ENCODE measurements around the gene SERPINB1. TPM values are rescaled to one million over a fixed set of nuclear protein-coding genes. Genes with fewer than 3 reads are reported as not detected.

The SERPINB1 gene
- total and polyA plus RNA-seq, 10 of the 15 experiments (the other 5 are each of a cell fraction or from before 2014, with no cell fraction given): 0.45 to 2.4 (median 0.83) TPM

DNA sequence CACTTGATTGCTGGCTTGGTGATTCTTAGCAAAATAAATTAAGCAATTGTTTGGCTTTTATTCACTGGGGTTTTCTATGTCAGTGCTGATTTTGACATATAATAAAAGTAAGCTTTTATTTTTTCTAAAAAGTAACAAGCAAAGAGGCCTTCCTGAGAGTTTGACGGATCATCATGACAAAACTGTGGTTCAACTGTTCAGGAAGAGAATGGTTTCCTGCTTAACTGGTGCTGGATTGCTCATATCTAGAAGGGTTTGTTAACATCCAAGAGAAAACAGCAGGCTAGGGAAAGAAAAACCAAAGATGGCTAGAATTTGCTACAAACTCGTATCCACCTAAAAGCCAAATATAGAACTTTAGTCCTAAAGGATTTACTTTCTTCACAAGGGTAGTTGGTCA is 21.2 kb downstream of the SERPINB1 start:
- Histone ChIP-seq H3K36me3 (ENCODE audit: control insufficient read depth in 2 of 2, insufficient read depth in 2 of 2, low read length in 1 of 2) (no peaks in the 10 kb centered on the region), H3K79me2 (ENCODE audit: control insufficient read depth, insufficient read depth, low read length) (no peaks in the 10 kb centered on the region), H2AFZ (ENCODE audit: control insufficient read depth, low read depth, low read length) (no peak overlapping the region), H3K9ac (ENCODE audit: control insufficient read depth, insufficient read depth, low read length) (no peak overlapping the region), H3K27ac (ENCODE audit: control insufficient read depth, insufficient read depth) (no peak overlapping the region), H3K4me3 (no peak overlapping the region), H3K4me1 (ENCODE audit: control insufficient read depth, insufficient read depth, low read length) (no peaks in the 10 kb centered on the region), H4K20me1 (ENCODE audit: control insufficient read depth, insufficient read depth) (no peaks in the 10 kb centered on the region), H3K27me3 (replicated peaks in 1 of 2; ENCODE audit: control insufficient read depth in 2 of 2, insufficient read depth in 2 of 2, low read length in 1 of 2) (peaks cover 1 to 8% of the 10 kb centered on the region in 2 experiments; a peak in 2 of 4 replicates), H3K9me3 (replicated peaks; ENCODE audit: control insufficient read depth, insufficient read depth, low read length) (peaks cover 6% of the 10 kb centered on the region), H3K4me2 (ENCODE audit: control insufficient read depth, insufficient read depth) (no peak overlapping the region)
- in situ Hi-C loops (cut with MboI): no loop called here
- SMC1A ChIA-PET (ENCODE audit: uncharacterized antibody, unreplicated experiment): no interaction called here
- ATAC-seq (no peak), DNase-seq (ENCODE audit: low read depth, low spot score) (no peak), FAIRE-seq (no peak)
- RAD21 ChIA-PET (ENCODE audit: unreplicated experiment): no interaction called here
- POLR2A ChIA-PET: no interaction called here
- TF ChIP-seq ATF7 (IDR thresholded peaks at IDR 0.05; ENCODE audit: low read depth) (no peak), RAD21 (IDR thresholded peaks at IDR 0.05; ENCODE audit: insufficient read depth, low read depth, low read length) (no peak)
- intact Hi-C loops (cut with micrococcal nuclease; ENCODE audit: unreplicated experiment): no loop called here
- WGBS (ENCODE audit: insufficient coverage, insufficient replicate concordance, low lambda C conversion rate, missing lambda C conversion rate): 24% methylated on average over 2 of the region's 2 CpGs
- CTCF ChIA-PET: no interaction called here
- no TSS peak for BruUV-seq (replicated peaks)

- ChIA-PET RAD21 (ENCODE audit: unreplicated experiment) (no interaction called here), SMC1A (ENCODE audit: uncharacterized antibody, unreplicated experiment) (no interaction called here), POLR2A (no interaction called here), CTCF (no interaction called here)
- intact Hi-C loops (cut with micrococcal nuclease; ENCODE audit: unreplicated experiment): no loop called here
- Histone ChIP-seq H3K36me3 (ENCODE audit: control insufficient read depth in 2 of 2, insufficient read depth in 2 of 2, low read length in 1 of 2) (no peaks in the 10 kb centered on the region), H3K9ac (ENCODE audit: control insufficient read depth, insufficient read depth, low read length) (no peak overlapping the region), H4K20me1 (ENCODE audit: control insufficient read depth, insufficient read depth) (no peaks in the 10 kb centered on the region), H3K9me3 (replicated peaks; ENCODE audit: control insufficient read depth, insufficient read depth, low read length) (peaks cover 6% of the 10 kb centered on the region), H3K4me3 (no peak overlapping the region), H3K79me2 (ENCODE audit: control insufficient read depth, insufficient read depth, low read length) (no peaks in the 10 kb centered on the region), H3K27me3 (replicated peaks in 1 of 2; ENCODE audit: control insufficient read depth in 2 of 2, insufficient read depth in 2 of 2, low read length in 1 of 2) (peaks cover 1 to 8% of the 10 kb centered on the region in 2 experiments; a peak in 2 of 4 replicates), H3K4me2 (ENCODE audit: control insufficient read depth, insufficient read depth) (no peak overlapping the region), H2AFZ (ENCODE audit: control insufficient read depth, low read depth, low read length) (no peak overlapping the region), H3K4me1 (ENCODE audit: control insufficient read depth, insufficient read depth, low read length) (no peaks in the 10 kb centered on the region), H3K27ac (ENCODE audit: control insufficient read depth, insufficient read depth) (no peak overlapping the region)
- 38% methylated on average over 7 of the region's 7 CpGs for WGBS (ENCODE audit: insufficient coverage, insufficient replicate concordance, low lambda C conversion rate, missing lambda C conversion rate)
- in situ Hi-C loops (cut with MboI): no loop called here
- no peak for DNase-seq (ENCODE audit: low read depth, low spot score)
- BruUV-seq (replicated peaks): no TSS peak
- FAIRE-seq: no peak
- ATAC-seq: no peak
- TF ChIP-seq, protein P1, sequence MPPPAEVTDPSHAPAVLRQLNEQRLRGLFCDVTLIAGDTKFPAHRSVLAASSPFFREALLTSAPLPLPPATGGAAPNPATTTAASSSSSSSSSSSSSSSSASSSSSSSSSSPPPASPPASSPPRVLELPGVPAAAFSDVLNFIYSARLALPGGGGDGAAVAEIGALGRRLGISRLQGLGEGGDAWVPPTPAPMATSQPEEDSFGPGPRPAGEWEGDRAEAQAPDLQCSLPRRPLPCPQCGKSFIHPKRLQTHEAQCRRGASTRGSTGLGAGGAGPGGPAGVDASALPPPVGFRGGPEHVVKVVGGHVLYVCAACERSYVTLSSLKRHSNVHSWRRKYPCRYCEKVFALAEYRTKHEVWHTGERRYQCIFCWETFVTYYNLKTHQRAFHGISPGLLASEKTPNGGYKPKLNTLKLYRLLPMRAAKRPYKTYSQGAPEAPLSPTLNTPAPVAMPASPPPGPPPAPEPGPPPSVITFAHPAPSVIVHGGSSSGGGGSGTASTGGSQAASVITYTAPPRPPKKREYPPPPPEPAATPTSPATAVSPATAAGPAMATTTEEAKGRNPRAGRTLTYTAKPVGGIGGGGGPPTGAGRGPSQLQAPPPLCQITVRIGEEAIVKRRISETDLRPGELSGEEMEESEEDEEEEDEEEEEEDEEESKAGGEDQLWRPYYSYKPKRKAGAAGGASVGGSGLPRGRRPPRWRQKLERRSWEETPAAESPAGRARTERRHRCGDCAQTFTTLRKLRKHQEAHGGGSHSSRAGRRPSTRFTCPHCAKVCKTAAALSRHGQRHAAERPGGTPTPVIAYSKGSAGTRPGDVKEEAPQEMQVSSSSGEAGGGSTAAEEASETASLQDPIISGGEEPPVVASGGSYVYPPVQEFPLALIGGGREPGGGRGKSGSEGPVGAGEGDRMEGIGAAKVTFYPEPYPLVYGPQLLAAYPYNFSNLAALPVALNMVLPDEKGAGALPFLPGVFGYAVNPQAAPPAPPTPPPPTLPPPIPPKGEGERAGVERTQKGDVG (CRISPR knock-in tag; IDR thresholded peaks at IDR 0.05): no peak
- no peak for TF ChIP-seq ETV6 (conservative IDR thresholded peaks at IDR 0.05 in 1 of 2, IDR thresholded peaks at IDR 0.05 in 1 of 2; ENCODE audit: borderline replicate concordance in 1 of 2, low read depth in 1 of 2)
- TF ChIP-seq KAT2A (conservative IDR thresholded peaks at IDR 0.05; ENCODE audit: control insufficient read depth, low read depth, low read length): no peak
- no peak for TF ChIP-seq HDGF (IDR thresholded peaks at IDR 0.05)
- TF ChIP-seq, protein P2, sequence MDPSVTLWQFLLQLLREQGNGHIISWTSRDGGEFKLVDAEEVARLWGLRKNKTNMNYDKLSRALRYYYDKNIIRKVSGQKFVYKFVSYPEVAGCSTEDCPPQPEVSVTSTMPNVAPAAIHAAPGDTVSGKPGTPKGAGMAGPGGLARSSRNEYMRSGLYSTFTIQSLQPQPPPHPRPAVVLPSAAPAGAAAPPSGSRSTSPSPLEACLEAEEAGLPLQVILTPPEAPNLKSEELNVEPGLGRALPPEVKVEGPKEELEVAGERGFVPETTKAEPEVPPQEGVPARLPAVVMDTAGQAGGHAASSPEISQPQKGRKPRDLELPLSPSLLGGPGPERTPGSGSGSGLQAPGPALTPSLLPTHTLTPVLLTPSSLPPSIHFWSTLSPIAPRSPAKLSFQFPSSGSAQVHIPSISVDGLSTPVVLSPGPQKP (IDR thresholded peaks at IDR 0.05; ENCODE audit: low read depth, low read length): no peak
- TF ChIP-seq CREB1 (IDR thresholded peaks at IDR 0.05; ENCODE audit: low read depth): no peak
Observed at GRCh38 chr6:2819978-2820377, 21.7 kb downstream of the SERPINB1 start.
